Measurements from ENCODE around the gene OBSCN. TPM values are rescaled to one million over a fixed set of nuclear protein-coding genes. Genes with fewer than 3 reads are reported as not detected.

Gene OBSCN
- total RNA-seq, 1 experiment from 2014 or later: 29.1 TPM

DNA sequence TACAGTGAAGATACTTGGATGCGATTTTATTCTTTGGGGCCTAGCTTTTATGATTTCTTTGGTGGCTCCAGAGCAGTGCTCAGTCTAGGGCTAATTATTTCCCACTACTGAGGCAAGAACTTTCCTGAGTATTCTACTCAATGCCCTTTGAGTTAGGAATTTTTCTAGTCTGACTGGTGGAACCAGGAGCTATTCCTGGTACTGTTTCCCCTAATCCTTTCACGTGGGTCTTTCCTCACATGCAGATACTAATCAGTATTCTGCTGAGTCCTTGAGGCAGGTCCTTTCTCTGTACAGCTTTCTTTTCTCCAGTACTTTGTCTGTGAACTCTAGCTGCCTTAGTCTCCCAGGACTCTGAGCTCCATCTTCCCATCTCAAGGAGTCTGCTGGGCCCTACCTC, 122.0 kb downstream of the OBSCN start:
- Histone ChIP-seq H3K9me2 (replicated peaks; ENCODE audit: low read length) (no peaks in the 10 kb centered on the region), H2AFZ (ENCODE audit: low read length) (no peak overlapping the region), H3K36me3 (ENCODE audit: low read depth, low read length) (0 out of 2 replicates have a peak, but pooled peaks cover 2% of the 10 kb centered on the region), H4K20me1 (ENCODE audit: low read length) (no peaks in the 10 kb centered on the region), H3F3A (ENCODE audit: low read length, unreplicated experiment) (no peaks in the 10 kb centered on the region), H3K9me3 (ENCODE audit: low read length) (peaks cover 14% of the 10 kb centered on the region), H3K4me1 (ENCODE audit: insufficient read depth, low read length) (no peaks in the 10 kb centered on the region), H3K79me2 (ENCODE audit: low read length) (no peaks in the 10 kb centered on the region), H3K4me3 (ENCODE audit: low read length) (no peak overlapping the region), H3K27me3 (ENCODE audit: low read length) (no peaks in the 10 kb centered on the region), H3K9ac (ENCODE audit: low read length) (no peak overlapping the region), H3K4me2 (ENCODE audit: low read length) (no peak overlapping the region), H3K27ac (ENCODE audit: low read length) (no peak overlapping the region)
- CTCF ChIA-PET: no interaction called here
- no peak for ATAC-seq
- TF ChIP-seq EZH2phosphoT487 (IDR thresholded peaks at IDR 0.05; ENCODE audit: borderline replicate concordance, low read length) (no peak), CTCF (conservative IDR thresholded peaks at IDR 0.05; ENCODE audit: low read depth, low read length) (no peak), EZH2 (IDR thresholded peaks at IDR 0.05; ENCODE audit: low read length, unreplicated experiment) (no peak)
- intact Hi-C loops (cut with micrococcal nuclease): no loop called here
- no peak for DNase-seq
- POLR2A ChIA-PET (ENCODE audit: unreplicated experiment): no interaction called here
- BruUV-seq (replicated peaks): no TSS peak

DNA sequence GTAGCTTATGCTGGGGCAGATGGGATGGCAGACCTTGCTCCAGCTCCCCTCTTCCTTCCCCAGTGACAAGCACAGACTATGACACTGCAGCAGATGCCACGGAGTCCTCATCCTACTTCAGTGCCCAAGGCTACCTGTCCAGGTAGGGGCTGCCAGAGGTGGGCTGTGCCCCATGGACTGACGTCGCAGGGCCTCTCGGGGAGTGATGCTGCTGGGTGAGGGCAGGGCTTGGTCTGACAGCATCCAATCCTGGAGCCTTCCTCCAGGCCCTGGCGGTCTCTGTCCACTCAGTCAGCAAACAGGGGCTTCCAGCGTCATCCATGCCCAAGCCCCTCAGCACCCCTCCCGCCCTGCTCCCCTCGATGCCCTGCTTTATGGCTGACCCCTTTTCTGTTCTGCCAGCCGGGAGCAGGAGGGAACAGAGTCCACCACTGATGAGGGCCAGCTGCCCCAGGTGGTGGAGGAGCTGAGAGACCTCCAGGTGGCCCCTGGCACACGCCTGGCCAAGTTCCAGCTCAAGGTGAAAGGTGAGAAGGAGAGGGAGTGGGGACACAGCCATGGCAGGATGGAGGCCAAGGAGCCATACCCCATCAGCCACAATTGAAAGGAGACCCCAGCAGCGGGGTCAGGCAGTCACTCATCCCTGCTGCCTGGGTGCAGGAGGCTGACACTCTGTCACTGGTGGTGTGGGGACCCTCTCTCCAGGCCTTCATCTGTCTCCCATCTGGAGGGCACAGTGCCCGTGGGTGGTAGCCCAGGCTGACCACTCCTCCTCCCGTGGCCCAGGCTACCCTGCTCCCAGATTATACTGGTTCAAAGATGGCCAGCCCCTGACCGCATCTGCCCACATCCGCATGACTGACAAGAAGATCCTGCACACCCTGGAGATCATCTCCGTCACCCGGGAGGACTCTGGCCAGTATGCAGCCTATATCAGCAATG, 125.2 kb downstream of the OBSCN start:
- Histone ChIP-seq H3K79me2 (ENCODE audit: low read length) (no peaks in the 10 kb centered on the region), H3K4me3 (ENCODE audit: low read length) (no peak overlapping the region), H3K36me3 (ENCODE audit: low read depth, low read length) (no peaks in the 10 kb centered on the region), H3K27ac (ENCODE audit: low read length) (no peak overlapping the region), H3K27me3 (ENCODE audit: low read length) (no peaks in the 10 kb centered on the region), H2AFZ (ENCODE audit: low read length) (no peak overlapping the region), H3K4me1 (ENCODE audit: insufficient read depth, low read length) (no peaks in the 10 kb centered on the region), H3K9me2 (replicated peaks; ENCODE audit: low read length) (no peaks in the 10 kb centered on the region), H3K4me2 (ENCODE audit: low read length) (no peak overlapping the region), H3K9me3 (ENCODE audit: low read length) (no peaks in the 10 kb centered on the region), H4K20me1 (ENCODE audit: low read length) (no peaks in the 10 kb centered on the region), H3F3A (ENCODE audit: low read length, unreplicated experiment) (no peaks in the 10 kb centered on the region), H3K9ac (ENCODE audit: low read length) (no peak overlapping the region)
- ATAC-seq: no peak
- no peak for DNase-seq
- intact Hi-C loops (cut with micrococcal nuclease): no loop called here
- POLR2A ChIA-PET (ENCODE audit: unreplicated experiment): no interaction called here
- CTCF ChIA-PET: no interaction called here
- TF ChIP-seq CTCF (conservative IDR thresholded peaks at IDR 0.05; ENCODE audit: low read depth, low read length) (no peak), EZH2 (IDR thresholded peaks at IDR 0.05; ENCODE audit: low read length, unreplicated experiment) (no peak), EZH2phosphoT487 (IDR thresholded peaks at IDR 0.05; ENCODE audit: borderline replicate concordance, low read length) (no peak)
- no TSS peak for BruUV-seq (replicated peaks)

- DNase-seq: no peak
- Histone ChIP-seq H3F3A (ENCODE audit: low read length, unreplicated experiment) (no peaks in the 10 kb centered on the region), H3K4me1 (ENCODE audit: insufficient read depth, low read length) (no peaks in the 10 kb centered on the region), H3K9me3 (ENCODE audit: low read length) (no peaks in the 10 kb centered on the region), H3K9ac (ENCODE audit: low read length) (no peak overlapping the region), H3K27ac (ENCODE audit: low read length) (no peak overlapping the region), H3K27me3 (ENCODE audit: low read length) (no peaks in the 10 kb centered on the region), H3K36me3 (ENCODE audit: low read depth, low read length) (no peaks in the 10 kb centered on the region), H3K4me2 (ENCODE audit: low read length) (no peak overlapping the region), H4K20me1 (ENCODE audit: low read length) (no peaks in the 10 kb centered on the region), H3K9me2 (replicated peaks; ENCODE audit: low read length) (no peaks in the 10 kb centered on the region), H3K4me3 (ENCODE audit: low read length) (no peak overlapping the region), H2AFZ (ENCODE audit: low read length) (no peak overlapping the region), H3K79me2 (ENCODE audit: low read length) (no peaks in the 10 kb centered on the region)
- TF ChIP-seq CTCF (conservative IDR thresholded peaks at IDR 0.05; ENCODE audit: low read depth, low read length) (no peak), EZH2 (IDR thresholded peaks at IDR 0.05; ENCODE audit: low read length, unreplicated experiment) (no peak), EZH2phosphoT487 (IDR thresholded peaks at IDR 0.05; ENCODE audit: borderline replicate concordance, low read length) (no peak)
- no peak for ATAC-seq
- intact Hi-C loops (cut with micrococcal nuclease): no loop called here
- CTCF ChIA-PET: no interaction called here
- BruUV-seq (replicated peaks): no TSS peak
- POLR2A ChIA-PET (ENCODE audit: unreplicated experiment): no interaction called here
Measured at GRCh38 chr1:228333739-228334115, 125.9 kb downstream of the OBSCN start.

All from PC-3 (cell line).